ENCODE measurements around the gene ADGRL3.

- TF ChIP-seq EP300 (IDR thresholded peaks at IDR 0.05; ENCODE audit: low read depth) (no peak), POLR2A (IDR thresholded peaks at IDR 0.05) (no peak), CTCF (IDR thresholded peaks at IDR 0.05) (no peak), POLR2AphosphoS5 (IDR thresholded peaks at IDR 0.05) (no peak)
Observed at GRCh38 chr4:61248705-61249104, 48.6 kb downstream of the ADGRL3 start.

Measured in transverse colon (tissue), 4 donors.